ENCODE results near the gene JCAD.
"Not testable (repeated sequence)": the region's sequence is repeated elsewhere in the genome, so short reads cannot be mapped to it uniquely, and the experiment has no call there.

The JCAD gene

GRCh38 chr10:30043476-30044270 is 15.7 kb downstream of the JCAD start:
- DNase-seq, result no peak

GRCh38 chr10:30042820-30043219 is 16.6 kb downstream of the JCAD start:
- no peak for DNase-seq

- no peak for DNase-seq
Observed at GRCh38 chr10:30041196-30042105, 17.9 kb downstream of the JCAD start.

GRCh38 chr10:30040597-30040996 is 18.8 kb downstream of the JCAD start:
- no peak for DNase-seq

GRCh38 chr10:30039988-30040387 is 19.4 kb downstream of the JCAD start:
- DNase-seq, result no peak

- DNase-seq, result no peak
Observed at GRCh38 chr10:30039567-30039966, 19.8 kb downstream of the JCAD start.

GRCh38 chr10:30038781-30039536 is 20.4 kb downstream of the JCAD start:
- DNase-seq, result no peak

- no peak for DNase-seq
Observed at GRCh38 chr10:30037620-30038336, 21.6 kb downstream of the JCAD start.

GRCh38 chr10:30036811-30037210 is 22.6 kb downstream of the JCAD start:
- DNase-seq, result no peak

GRCh38 chr10:30036341-30036740 is 23.0 kb downstream of the JCAD start:
- DNase-seq, result no peak

- no peak for DNase-seq
Observed at GRCh38 chr10:30034433-30035137, 24.8 kb downstream of the JCAD start.

- no peak for DNase-seq
Observed at GRCh38 chr10:30032125-30032524, 27.3 kb downstream of the JCAD start.

- no peak for DNase-seq
Observed at GRCh38 chr10:30029872-30030256, 29.5 kb downstream of the JCAD start.

- DNase-seq, result no peak
Observed at GRCh38 chr10:30029164-30029871, 30.1 kb downstream of the JCAD start.

- DNase-seq, result no peak
Observed at GRCh38 chr10:30028738-30029030, 30.7 kb downstream of the JCAD start.

- no peak for DNase-seq
Observed at GRCh38 chr10:30028006-30028737, 31.2 kb downstream of the JCAD start.

GRCh38 chr10:30027057-30028005 is 32.1 kb downstream of the JCAD start:
- DNase-seq, result no peak

- no peak for DNase-seq
Observed at GRCh38 chr10:30026578-30026977, 32.8 kb downstream of the JCAD start.

GRCh38 chr10:30026080-30026479 is 33.3 kb downstream of the JCAD start:
- no peak for DNase-seq

GRCh38 chr10:30025428-30025827 is 34.0 kb downstream of the JCAD start:
- DNase-seq, result not testable (repeated sequence)
